Astrocyte of the spinal cord (primary cell): ENCODE results near the gene SEC14L6.

Experiments used
- DNase-seq: peaks from one replicate; pipeline ENCODE4 v3.0.0; 2011; ENCODE audit warnings: low read depth, low spot score
- H3K4me3 ChIP-seq: 2 replicates; pipeline ENCODE4 v1.5.1; 2011; ENCODE audit warnings: low read depth, mild to moderate bottlenecking, low read length, moderate library complexity
- CTCF ChIP-seq: IDR thresholded peaks from 2 replicates; pipeline ENCODE4 v1.5.1; 2012; ENCODE audit warnings: low read depth, mild to moderate bottlenecking, low read length, inconsistent platforms
- in situ Hi-C: cut with HindIII; loops from 2 replicates; pipeline ENCODE4 v1.10.0; 2017; ENCODE audit warnings: low sequenced_read_pairs

The SEC14L6 gene

GRCh38 chr22:30508216-30508615 is 38.3 kb downstream of the SEC14L6 start:
- TF ChIP-seq CTCF, result no peak
- H3K4me3 ChIP-seq, result no peak overlapping the region
- in situ Hi-C loops, result no loop called here
- no peak for DNase-seq

GRCh38 chr22:30507670-30508069 is 38.9 kb downstream of the SEC14L6 start:
- in situ Hi-C loops, result no loop called here
- TF ChIP-seq CTCF, result no peak
- DNase-seq, result no peak
- H3K4me3 ChIP-seq, result no peak overlapping the region

GRCh38 chr22:30506507-30506968 is 40.0 kb downstream of the SEC14L6 start:
- TF ChIP-seq CTCF, result no peak
- no peak overlapping the region for H3K4me3 ChIP-seq
- in situ Hi-C loops, result no loop called here
- DNase-seq, result no peak

GRCh38 chr22:30503551-30503950 is 43.0 kb downstream of the SEC14L6 start:
- H3K4me3 ChIP-seq, result no peak overlapping the region
- TF ChIP-seq CTCF, result no peak
- DNase-seq, result no peak
- in situ Hi-C loops, result no loop called here

- no peak for TF ChIP-seq CTCF
- in situ Hi-C loops, result no loop called here
- DNase-seq, result no peak
- no peak overlapping the region for H3K4me3 ChIP-seq
These were observed 43.6 kb downstream of the SEC14L6 start for GRCh38 chr22:30502911-30503310.

GRCh38 chr22:30502153-30502552 is 44.4 kb downstream of the SEC14L6 start:
- no peak for DNase-seq
- in situ Hi-C loops, result no loop called here
- no peak overlapping the region for H3K4me3 ChIP-seq
- TF ChIP-seq CTCF, result no peak

- DNase-seq, result no peak
- no peak for TF ChIP-seq CTCF
- in situ Hi-C loops, result no loop called here
- no peak overlapping the region for H3K4me3 ChIP-seq
These were observed 45.9 kb downstream of the SEC14L6 start for GRCh38 chr22:30500628-30501027.
